T-helper 2 cell treated with Interferon-gamma antibody and Interleukin-4, amounts not matched to agents 5 μg/mL and 100 μg/mL, for 36 hours (primary cell): ENCODE measurements around the gene AMH.

Experiments
- DNase-seq: peaks from one replicate; pipeline ENCODE4 v3.0.0; 2021; ENCODE audit warnings: low spot score
- H3K27ac Mint-ChIP-seq: one replicate; pipeline ENCODE4 v1.8.0; 2021; ENCODE audit warnings: mild to moderate bottlenecking, mixed read lengths
- H3K27me3 Mint-ChIP-seq: one replicate; pipeline ENCODE4 v1.8.0; 2021; ENCODE audit warnings: low read depth, mixed read lengths
- H3K36me3 Mint-ChIP-seq: one replicate; pipeline ENCODE4 v1.8.0; 2021; ENCODE audit warnings: low read depth, mixed read lengths
- H3K4me1 Mint-ChIP-seq: one replicate; pipeline ENCODE4 v1.8.0; 2021; ENCODE audit warnings: low read depth, mixed read lengths
- H3K4me3 Mint-ChIP-seq: one replicate; pipeline ENCODE4 v1.8.0; 2022; ENCODE audit warnings: mild to moderate bottlenecking, moderate library complexity, mixed read lengths
- H3K9me3 Mint-ChIP-seq: one replicate; pipeline ENCODE4 v1.8.0; 2021; ENCODE audit warnings: mixed read lengths

The AMH gene

GRCh38 chr19:2245273-2245672 is 3.9 kb upstream of the AMH start:
- Mint-ChIP-seq H3K27ac (no peak overlapping the region), H3K4me3 (no peak overlapping the region), H3K36me3 (peaks cover 36% of the 10 kb centered on the region), H3K9me3 (no peaks in the 10 kb centered on the region), H3K27me3 (peaks cover 3% of the 10 kb centered on the region), H3K4me1 (peaks cover 14% of the 10 kb centered on the region)
- no peak for DNase-seq

- Mint-ChIP-seq H3K36me3 (peaks cover 27% of the 10 kb centered on the region), H3K27ac (no peak overlapping the region), H3K27me3 (peaks cover 3% of the 10 kb centered on the region), H3K4me3 (no peak overlapping the region), H3K4me1 (peaks cover 5% of the 10 kb centered on the region), H3K9me3 (no peaks in the 10 kb centered on the region)
- no peak for DNase-seq
Measured at GRCh38 chr19:2246014-2246620, 3.0 kb upstream of the AMH start.

GRCh38 chr19:2246801-2247361 is 2.2 kb upstream of the AMH start:
- H3K4me1 Mint-ChIP-seq = peaks cover 4% of the 10 kb centered on the region
- peaks cover 3% of the 10 kb centered on the region for H3K27me3 Mint-ChIP-seq
- H3K27ac Mint-ChIP-seq = no peak overlapping the region
- H3K36me3 Mint-ChIP-seq = peaks cover 27% of the 10 kb centered on the region
- no peak overlapping the region for H3K4me3 Mint-ChIP-seq
- no peaks in the 10 kb centered on the region for H3K9me3 Mint-ChIP-seq
- DNase-seq = no peak

- Mint-ChIP-seq H3K9me3 (no peaks in the 10 kb centered on the region), H3K4me1 (peaks cover 1% of the 10 kb centered on the region), H3K27ac (no peak overlapping the region), H3K27me3 (peaks cover 6% of the 10 kb centered on the region), H3K36me3 (peaks cover 23% of the 10 kb centered on the region), H3K4me3 (no peak overlapping the region)
- no peak for DNase-seq
Measured at GRCh38 chr19:2247433-2248101, 1.6 kb upstream of the AMH start.

GRCh38 chr19:2248136-2249009 is 750 bp upstream of the AMH start:
- no peak overlapping the region for H3K27ac Mint-ChIP-seq
- DNase-seq = no peak
- peaks cover 12% of the 10 kb centered on the region for H3K27me3 Mint-ChIP-seq
- no peaks in the 10 kb centered on the region for H3K4me1 Mint-ChIP-seq
- H3K9me3 Mint-ChIP-seq = no peaks in the 10 kb centered on the region
- peaks cover 21% of the 10 kb centered on the region for H3K36me3 Mint-ChIP-seq
- H3K4me3 Mint-ChIP-seq = no peak overlapping the region

- Mint-ChIP-seq H3K27ac (no peak overlapping the region), H3K4me3 (no peak overlapping the region), H3K4me1 (no peaks in the 10 kb centered on the region), H3K27me3 (peaks cover 18% of the 10 kb centered on the region), H3K36me3 (peaks cover 12% of the 10 kb centered on the region), H3K9me3 (no peaks in the 10 kb centered on the region)
- no peak for DNase-seq
Measured at GRCh38 chr19:2249880-2250765, 1.0 kb downstream of the AMH start.

- H3K36me3 Mint-ChIP-seq = peaks cover 9% of the 10 kb centered on the region
- no peak overlapping the region for H3K4me3 Mint-ChIP-seq
- no peak overlapping the region for H3K27ac Mint-ChIP-seq
- H3K9me3 Mint-ChIP-seq = no peaks in the 10 kb centered on the region
- no peaks in the 10 kb centered on the region for H3K4me1 Mint-ChIP-seq
- DNase-seq = no peak
- H3K27me3 Mint-ChIP-seq = peaks cover 18% of the 10 kb centered on the region
Measured at GRCh38 chr19:2250766-2251105, 1.6 kb downstream of the AMH start.

- H3K4me3 Mint-ChIP-seq = peak overlapping the region; percentile 32
- no peak overlapping the region for H3K27ac Mint-ChIP-seq
- H3K27me3 Mint-ChIP-seq = peaks cover 18% of the 10 kb centered on the region
- H3K9me3 Mint-ChIP-seq = no peaks in the 10 kb centered on the region
- H3K4me1 Mint-ChIP-seq = no peaks in the 10 kb centered on the region
- no peak for DNase-seq
- H3K36me3 Mint-ChIP-seq = peaks cover 7% of the 10 kb centered on the region
Measured at GRCh38 chr19:2251106-2252054, 2.3 kb downstream of the AMH start.

- Mint-ChIP-seq H3K27me3 (peaks cover 18% of the 10 kb centered on the region), H3K36me3 (peaks cover 5% of the 10 kb centered on the region), H3K9me3 (no peaks in the 10 kb centered on the region), H3K27ac (no peak overlapping the region), H3K4me3 (peak overlapping the region; percentile 32), H3K4me1 (no peaks in the 10 kb centered on the region)
- DNase-seq = no peak
Measured at GRCh38 chr19:2252055-2252796, 3.1 kb downstream of the AMH start.

- H3K36me3 Mint-ChIP-seq = peaks cover 5% of the 10 kb centered on the region
- peak overlapping the region; percentile 32 for H3K4me3 Mint-ChIP-seq
- peaks cover 18% of the 10 kb centered on the region for H3K27me3 Mint-ChIP-seq
- H3K27ac Mint-ChIP-seq = no peak overlapping the region
- DNase-seq = no peak
- H3K9me3 Mint-ChIP-seq = no peaks in the 10 kb centered on the region
- H3K4me1 Mint-ChIP-seq = no peaks in the 10 kb centered on the region
Measured at GRCh38 chr19:2252797-2253105, 3.6 kb downstream of the AMH start.

- H3K4me1 Mint-ChIP-seq = peaks cover 4% of the 10 kb centered on the region
- H3K9me3 Mint-ChIP-seq = no peaks in the 10 kb centered on the region
- no peak overlapping the region for H3K27ac Mint-ChIP-seq
- peaks cover 18% of the 10 kb centered on the region for H3K27me3 Mint-ChIP-seq
- H3K4me3 Mint-ChIP-seq = peak overlapping the region; percentile 32
- DNase-seq = no peak
- H3K36me3 Mint-ChIP-seq = peaks cover 4% of the 10 kb centered on the region
Measured at GRCh38 chr19:2253106-2254063, 4.3 kb downstream of the AMH start.
